GM12892 (cell line): Measurements from ENCODE around the gene CEP95.

Source experiments
- POLR2A ChIP-seq: IDR thresholded peaks from 2 replicates; pipeline ENCODE4 v1.6.1; 2011; ENCODE audit warnings: low read depth, low read length, control low read depth
- POLR2AphosphoS5 ChIP-seq: IDR thresholded peaks from 2 replicates; pipeline ENCODE4 v1.6.1; 2011; ENCODE audit warnings: low read depth, low read length, control low read depth

DNA sequence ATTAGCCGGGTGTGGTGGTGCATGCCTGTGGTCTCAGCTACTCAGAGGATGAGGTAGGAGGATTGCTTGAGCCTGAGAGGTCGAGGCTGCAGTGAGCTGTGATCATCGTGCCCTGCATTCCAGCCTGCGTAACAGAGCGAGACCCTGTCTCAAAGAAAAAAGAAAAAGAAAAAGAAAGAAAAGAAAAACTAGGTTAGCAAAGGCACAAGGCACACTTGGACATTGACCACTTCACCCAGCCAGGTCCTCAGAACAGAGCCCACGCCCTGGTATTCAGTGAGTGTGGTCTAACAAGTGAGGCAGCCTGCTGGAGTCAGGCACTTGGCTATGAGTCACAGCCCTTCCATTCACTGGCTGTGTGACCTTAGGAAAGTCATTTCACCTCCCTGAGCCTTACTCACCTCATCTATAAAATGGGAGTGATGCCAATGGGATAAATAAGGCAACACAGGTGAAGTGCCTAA, 47.5 kb upstream of the CEP95 start:
- no peak for TF ChIP-seq POLR2AphosphoS5
- TF ChIP-seq POLR2A: no peak
